ENCODE results near the gene TRIM27.
"Not testable (repeated sequence)": the region's sequence is repeated elsewhere in the genome, so short reads cannot be mapped to it uniquely, and the experiment has no call there.

The TRIM27 gene, protein sequence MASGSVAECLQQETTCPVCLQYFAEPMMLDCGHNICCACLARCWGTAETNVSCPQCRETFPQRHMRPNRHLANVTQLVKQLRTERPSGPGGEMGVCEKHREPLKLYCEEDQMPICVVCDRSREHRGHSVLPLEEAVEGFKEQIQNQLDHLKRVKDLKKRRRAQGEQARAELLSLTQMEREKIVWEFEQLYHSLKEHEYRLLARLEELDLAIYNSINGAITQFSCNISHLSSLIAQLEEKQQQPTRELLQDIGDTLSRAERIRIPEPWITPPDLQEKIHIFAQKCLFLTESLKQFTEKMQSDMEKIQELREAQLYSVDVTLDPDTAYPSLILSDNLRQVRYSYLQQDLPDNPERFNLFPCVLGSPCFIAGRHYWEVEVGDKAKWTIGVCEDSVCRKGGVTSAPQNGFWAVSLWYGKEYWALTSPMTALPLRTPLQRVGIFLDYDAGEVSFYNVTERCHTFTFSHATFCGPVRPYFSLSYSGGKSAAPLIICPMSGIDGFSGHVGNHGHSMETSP

DNA sequence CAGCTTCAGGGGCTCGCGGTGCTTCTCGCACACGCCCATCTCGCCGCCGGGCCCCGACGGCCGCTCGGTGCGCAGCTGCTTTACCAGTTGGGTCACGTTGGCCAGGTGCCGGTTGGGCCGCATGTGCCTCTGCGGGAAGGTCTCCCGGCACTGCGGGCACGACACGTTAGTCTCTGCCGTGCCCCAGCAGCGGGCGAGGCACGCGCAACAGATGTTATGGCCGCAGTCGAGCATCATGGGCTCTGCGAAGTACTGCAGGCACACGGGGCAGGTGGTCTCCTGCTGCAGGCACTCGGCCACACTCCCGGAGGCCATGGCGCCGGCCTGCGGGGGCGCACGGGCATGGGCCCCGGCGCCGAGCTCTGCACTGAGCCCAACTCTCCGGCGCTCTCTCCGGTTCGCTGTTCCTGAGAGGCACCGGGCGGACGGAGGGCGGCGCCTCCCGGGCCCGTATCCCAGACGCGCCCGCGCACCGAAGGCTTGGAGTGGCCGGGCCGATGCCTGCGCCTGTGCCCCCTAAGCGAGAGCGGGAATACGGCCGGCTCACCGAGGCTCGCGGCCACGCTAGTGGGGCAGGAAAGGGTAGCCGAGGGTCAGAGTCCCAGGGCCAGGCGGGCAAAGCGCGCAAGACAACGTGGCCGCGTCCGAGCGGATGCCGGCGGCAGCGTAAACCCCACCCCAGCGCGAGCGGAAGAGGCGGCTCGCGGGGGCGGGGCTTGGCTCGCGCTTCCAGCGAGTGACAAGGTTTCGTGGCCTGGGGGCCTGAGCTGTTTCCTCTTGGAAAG is at the start of gene TRIM27:
TRIM27 (minus strand) TSS at position 668 of the 785 bp plus-strand sequence; CDS start at position 315, 353 bp downstream.
- peak; percentile 21 to 91 (median 77) for DNase-seq

DNA sequence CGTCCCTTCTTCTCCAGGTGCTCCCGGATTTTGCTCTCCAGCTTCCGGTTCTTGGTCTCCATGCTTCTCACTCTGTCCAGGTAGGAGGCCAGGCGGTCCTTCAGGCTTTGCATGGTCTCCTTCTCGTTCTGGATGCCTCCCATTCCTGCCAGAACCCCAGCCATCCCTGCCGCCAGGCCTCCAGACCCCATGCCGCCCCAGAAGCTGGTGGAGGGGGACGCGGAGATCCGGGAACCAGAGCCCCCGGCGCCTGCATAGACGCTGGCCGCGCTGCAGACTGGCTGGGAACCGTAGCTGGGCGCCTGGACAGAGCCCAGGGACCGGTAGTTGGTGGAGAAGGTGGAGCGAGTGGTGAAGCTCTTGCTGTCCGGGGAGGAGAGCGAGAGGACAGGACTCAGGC is 46.3 kb upstream of the TRIM27 start:
- DNase-seq: not testable (repeated sequence)

DNA sequence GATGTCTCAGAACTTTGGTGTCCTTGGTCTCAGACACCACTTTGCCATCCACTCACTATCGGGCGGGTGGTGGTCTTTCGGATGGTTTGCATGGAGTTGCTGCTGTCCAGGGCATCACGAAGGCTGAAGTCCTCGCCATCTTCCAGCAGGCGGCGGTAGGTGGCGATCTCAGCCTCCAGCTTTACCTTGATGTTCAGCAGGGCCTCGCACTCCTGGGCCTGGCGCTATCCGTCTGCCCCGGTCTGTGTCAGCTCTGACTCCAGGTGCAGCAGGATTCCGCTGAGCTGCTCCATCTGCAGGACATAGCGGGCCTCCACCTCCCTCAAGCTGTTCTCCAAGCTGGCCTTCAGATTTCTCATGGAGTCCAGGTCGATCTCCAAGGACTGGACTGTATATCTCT is 45.3 kb upstream of the TRIM27 start:
- no peak for DNase-seq

DNA sequence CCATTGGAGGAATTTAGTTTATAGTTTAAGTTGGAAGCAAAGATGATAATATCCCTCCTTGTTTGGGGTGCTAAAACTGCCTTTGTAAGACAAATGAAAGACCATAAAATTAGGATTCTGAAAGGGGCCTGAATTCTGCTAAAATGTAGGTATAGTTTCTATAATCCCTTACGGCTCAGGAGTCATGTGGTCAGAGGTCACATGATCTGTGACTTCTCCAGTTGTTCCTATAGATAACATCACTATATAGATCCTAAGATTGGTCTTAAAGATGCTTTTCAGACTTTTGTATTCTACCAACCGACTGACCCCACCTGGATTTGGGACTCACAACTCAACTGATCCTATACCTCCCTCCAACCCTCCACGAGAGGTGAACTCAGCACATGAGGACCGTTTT is 44.7 kb upstream of the TRIM27 start:
- DNase-seq: no peak

DNA sequence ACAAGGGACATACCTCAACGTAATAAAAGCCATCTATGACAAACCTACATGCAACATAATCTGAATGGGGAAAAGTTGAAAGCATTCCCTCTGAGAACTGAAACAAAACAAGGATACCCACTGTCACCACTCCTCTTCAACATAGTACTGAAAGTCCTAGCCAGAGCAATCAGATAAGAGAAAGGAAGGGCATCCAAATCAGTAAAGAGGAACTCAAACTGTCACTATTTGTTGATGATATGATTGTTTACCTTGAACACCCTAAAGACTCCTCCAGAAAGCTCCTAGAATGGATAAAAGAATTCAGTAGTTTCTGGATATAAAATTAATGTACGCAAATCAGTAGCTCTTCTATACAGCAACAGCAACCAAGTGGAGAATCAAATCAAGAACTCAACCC is 41.9 kb upstream of the TRIM27 start:
- DNase-seq: no peak

DNA sequence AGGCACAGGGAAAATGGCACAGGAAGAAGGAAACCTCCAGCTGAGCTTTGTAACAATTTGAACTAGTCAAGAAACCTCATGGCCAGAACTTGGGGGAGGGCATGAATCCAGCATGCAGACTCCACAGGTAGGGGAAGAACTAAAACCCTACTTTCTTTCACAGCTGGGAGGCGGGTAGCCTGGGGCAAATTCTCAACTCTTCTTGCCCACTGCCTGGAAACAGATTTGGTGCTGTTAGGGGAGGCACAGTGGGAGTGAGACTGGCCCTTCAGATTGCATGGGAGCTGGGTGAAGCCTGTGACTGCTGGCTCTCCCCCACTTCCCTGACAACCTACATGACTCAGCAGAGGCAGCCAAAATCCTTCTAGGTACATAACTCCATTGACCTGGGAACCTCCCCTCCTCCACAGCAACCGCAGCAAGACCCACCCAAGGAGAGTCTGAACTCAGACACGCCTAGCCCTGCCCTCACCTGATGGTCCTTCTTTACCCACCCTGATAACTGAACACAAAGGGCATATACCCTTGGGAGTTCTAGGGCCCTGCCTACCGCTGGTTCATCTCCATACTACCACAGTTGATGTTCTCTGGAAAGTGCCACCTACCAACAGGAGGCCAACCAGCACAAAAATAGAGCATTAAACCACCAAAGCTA is 37.2 kb upstream of the TRIM27 start:
- DNase-seq: peak in 1 of 56 donors; percentile 1

DNA sequence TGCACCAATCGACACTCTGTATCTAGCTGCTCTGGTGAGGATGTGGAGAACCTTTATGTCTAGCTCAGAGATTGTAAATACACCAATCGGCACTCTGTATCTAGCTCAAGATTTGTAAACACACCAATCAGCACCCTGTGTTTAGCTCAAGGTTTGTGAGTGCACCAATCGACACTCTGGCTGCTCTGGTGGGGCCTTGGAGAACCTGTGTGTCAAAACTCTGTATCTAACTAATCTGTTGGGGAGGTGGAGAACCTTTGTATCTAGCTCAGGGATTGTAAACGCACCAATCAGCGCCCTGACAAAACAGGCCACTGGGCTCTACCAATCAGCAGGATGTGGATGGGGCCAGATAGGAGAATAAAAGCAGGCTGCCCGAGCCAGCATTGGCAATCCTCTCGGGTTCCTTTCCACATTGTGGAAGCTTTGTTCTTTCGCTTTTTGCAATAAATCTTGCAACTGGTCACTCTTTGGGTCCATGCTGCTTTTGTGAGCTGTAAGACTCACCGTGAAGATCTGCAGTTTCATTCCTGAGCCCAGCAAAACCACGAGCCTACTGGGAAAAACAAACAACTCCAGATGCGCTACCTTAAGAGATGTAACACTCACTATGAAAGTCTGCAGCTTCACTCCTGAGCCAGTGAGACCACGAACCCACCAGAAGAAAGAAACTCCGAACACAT is 34.9 kb upstream of the TRIM27 start:
- not testable (repeated sequence) for DNase-seq

DNA sequence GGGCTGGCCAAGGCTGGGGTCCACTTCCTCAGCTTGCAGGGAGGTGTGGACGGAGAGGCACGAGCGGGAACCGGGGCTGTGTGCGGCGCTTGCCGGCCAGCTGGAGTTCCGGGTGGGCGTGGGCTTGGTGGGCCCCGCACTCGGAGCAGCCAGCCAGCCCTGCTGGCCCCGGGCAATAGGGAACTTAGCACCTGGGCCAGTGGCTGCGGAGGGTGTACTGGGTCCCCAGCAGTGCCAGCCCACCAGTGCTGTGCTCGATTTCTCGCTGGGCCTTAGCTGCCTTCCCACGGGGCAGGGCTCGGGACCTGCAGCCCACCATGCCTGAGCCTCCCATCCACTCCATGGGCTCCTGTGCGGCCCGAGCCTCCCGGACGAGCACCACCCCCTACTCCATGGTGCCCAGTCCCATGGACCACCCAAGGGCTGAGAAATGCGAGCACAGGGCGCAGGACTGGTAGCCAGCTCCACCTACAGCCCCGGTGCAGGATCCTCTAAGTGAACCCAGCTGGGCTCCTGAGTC is 34.1 kb upstream of the TRIM27 start:
- not testable (repeated sequence) for DNase-seq

DNA sequence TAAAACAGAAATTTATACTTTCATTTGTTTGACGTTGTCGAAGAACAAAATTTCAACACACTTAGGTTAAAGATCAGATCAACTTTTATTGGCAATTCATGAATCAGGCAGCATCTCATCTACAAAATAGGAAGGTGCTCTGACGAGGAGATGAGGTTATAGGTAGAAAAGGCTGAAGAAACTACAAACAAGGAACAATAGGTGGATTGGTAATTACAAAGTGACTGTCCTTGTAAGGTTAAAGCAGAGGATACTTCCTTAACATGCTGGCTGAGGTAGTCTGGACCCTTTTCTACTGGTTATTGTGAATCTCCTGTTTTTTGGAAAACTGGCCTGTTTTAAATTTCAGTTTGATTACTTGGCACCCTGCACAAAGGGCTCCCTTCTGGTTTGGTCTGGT is 32.5 kb upstream of the TRIM27 start:
- no peak for DNase-seq

DNA sequence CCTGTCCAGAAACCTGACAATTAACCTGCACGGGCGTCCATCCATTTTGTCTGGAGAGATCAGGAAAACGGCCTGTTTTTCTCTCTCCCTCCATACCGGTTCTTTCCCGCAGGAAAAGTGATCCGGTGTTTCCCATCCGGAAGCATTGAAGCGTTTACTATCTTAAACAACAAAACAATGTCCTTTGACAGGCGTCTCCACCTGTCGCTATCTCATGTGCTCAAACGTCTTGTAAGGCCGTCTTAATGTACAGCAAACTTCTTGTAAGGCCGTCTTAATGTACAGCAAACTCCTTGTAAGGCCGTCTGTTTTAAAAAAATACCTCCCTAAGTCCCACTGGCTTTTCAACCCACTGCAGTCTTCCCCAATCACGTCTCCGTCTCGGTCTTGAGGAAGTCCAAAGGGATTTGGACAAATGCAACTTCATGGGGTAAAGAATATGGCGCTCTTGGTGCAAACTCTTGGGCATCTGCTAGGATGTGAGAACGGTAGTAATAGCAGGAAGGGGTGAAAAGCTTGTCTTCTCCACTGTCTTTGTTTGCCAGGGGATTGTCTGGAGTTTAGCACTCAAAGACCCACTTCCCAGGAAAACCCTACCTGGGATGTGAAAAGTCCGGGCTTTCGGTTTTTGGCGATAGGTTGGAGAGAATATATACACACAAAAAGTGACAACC is 29.9 kb upstream of the TRIM27 start:
- DNase-seq: peak in 1 of 56 donors; percentile 7

DNA sequence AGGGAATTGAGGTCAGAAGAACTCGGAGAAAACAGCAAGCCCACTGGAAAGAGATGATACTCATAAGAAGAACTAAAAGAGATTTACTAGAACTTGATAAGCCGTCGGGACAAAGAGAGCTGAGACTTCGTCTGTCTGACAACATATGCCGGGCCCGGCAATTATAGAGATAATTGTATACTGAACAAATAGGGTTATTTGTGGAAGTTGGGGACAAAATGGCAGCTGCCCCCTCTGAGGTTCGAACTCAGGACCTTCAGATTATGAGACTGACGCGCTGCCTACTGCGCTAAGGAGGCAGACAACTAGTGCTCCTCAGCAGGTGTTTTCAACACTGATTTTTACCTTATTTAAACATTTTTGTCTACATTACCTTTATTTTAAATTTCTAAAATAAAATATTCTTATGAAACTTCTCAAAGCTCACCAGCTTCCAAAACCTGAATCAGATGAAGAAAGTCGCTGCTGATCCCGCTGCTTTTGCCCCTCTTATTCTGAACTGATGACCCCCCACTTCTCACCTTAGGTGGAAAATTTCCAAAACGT is 29.3 kb upstream of the TRIM27 start:
- peak in 25 of 56 donors; percentile 6 to 67 (median 20) for DNase-seq

DNA sequence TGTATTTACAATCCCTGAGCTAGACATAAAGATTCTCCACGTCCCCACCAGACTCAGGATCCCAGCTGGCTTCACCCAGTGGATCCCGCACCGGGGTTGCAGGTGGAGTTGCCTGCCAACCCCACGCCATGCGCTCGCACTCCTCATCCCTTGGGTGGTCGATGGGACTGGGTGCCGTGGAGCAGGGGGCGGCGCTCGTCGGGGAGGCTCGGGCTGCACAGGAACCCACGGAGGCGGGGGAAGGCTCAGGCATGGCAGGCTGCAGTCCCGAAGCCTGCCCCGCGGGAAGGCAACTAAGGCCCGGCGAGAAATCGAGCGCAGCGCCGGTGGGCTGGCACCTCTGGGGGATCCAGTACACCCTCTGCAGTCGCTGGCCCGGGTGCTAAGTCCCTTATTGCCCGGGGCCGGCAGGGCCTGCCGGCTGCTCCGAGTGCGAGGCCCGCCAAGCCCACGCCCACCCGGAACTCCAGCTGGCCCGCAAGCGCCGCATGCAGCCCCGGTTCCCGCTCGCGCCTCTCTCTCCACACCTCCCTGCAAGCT is 25.9 kb upstream of the TRIM27 start:
- DNase-seq: not testable (repeated sequence)

DNA sequence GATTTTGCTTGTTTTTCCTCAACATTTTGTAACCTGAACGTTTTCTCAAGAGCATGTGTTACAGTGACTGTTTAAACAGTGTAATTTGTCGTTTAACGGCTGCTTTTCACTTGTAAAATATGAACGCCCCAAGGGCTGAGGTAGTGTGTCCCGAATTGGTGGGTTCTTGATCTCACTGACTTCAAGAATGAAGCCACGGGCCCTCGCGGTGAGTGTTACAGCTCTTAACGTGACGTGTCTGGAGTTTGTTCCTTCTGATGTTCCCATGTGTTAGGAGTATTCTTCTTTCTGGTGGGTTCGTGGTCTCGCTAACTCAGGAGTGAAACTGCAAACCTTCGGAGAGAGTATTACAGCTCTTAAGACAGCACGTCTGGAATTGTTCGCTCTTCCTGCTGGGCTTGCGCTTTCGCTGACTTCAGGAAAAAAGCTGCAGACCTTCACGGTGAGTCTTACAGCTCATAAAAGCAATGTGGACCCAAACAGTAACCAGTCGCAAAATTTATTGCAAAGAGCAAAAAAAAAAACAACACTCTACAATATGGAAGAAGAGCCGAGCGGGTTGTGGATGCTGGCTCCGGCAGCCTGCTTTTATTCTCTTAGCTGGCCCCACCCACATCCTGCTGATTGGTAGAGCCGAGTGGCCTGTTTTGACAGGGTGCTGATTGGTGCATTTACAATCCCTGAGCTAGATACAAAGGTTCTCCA is 25.1 kb upstream of the TRIM27 start:
- no peak for DNase-seq

DNA sequence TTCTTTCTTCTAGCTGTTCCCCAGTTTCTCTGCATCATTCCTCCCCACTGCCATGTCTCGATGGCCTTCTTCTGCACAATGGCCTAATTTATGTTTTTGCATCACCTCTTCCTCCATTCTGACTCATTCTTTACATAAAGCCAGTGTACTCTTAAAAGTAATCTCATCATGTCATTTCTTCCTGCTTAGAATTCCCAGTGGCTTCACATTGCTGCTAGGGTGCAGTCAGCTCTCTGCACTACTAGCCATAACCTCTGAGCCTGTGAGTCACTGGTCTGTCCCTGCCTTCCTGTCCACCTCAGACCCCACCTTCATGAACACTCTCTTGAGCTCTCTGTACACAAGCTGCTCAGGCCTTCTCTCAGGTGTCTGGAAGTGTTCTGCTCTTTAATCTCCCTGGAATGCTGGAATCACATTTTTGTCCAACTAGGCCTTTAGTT is 24.1 kb upstream of the TRIM27 start:
- DNase-seq: no peak

DNA sequence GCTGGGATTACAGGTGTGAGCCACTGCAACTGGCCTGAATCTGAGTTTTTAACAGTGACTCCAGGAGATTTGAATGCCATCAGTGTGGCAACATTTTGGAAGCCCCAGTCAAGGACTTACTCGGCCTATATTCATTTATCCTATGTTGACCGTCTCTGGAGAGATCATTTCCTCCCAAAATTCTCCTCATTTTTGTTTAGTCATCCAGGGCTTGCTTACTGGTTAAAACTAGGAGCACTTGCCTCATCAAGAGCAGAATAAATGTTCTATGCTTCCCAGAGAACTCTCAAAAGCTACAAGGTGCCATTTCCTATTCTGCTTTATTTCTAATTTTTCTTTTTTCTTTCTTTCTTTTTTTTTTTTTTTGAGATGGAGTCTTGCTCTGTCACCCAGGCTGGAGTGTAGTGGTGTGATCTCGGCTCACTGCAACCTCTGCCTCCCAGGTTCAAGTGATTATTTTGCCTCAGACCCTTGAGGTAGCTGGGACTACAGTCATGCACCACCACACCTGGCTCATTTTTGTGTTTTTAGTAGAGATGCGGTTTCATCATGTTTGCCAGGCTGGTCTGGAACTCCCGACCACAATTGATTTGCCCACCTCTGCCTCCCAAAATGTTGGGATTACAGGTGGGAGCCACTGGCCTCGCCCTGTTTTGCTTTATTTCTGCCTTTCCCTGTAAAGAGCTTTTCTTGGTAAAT is 23.4 kb upstream of the TRIM27 start:
- no peak for DNase-seq

DNA sequence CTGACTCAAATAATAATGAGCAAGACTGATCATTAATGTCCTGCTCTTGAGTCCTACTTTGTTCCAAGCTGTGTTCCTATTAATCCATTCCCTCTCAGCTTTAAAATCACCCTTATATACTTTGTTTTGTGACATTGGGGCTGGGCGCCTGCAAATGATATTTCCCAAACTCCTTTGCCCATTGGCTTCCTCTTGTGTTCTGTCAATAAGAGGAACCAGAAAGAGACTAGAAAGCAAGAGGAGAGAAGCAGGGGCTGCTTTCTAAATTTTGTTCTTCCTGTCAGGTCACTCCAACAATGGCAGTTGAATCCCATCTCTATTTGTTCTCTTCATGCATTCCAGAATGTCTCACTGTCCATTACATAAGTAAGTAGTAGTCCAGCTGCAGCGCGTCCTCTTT is 21.6 kb upstream of the TRIM27 start:
- DNase-seq: no peak

DNA sequence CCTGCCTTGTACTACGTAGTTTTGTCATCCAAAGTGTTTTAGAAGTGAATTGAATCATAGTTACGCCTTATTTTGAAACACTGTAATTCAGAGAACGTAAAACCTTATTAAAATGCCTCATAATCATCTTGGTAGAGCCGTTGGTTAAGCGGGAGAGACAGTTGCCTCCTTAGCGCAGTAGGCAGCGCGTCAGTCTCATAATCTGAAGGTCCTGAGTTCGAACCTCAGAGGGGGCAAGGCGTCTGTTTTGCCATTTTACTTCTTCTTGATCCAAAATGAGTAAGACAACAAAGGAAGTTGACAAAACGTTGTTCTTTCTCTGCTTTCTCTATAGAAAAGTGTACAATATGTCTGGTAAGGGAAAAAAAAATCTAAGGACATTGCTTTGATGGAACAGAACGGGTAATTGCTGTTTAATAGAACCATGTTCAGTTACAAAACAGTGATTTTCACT is 20.7 kb upstream of the TRIM27 start:
- peak in 41 of 56 donors; percentile 14 to 76 (median 34) for DNase-seq
